ENCODE results near the gene PFKL. TPM values are rescaled to one million over a fixed set of nuclear protein-coding genes. Genes with fewer than 3 reads are reported as not detected.

Gene PFKL
- total and polyA plus RNA-seq, 2 experiments from 2014 or later: 40.3 to 106 TPM

DNA sequence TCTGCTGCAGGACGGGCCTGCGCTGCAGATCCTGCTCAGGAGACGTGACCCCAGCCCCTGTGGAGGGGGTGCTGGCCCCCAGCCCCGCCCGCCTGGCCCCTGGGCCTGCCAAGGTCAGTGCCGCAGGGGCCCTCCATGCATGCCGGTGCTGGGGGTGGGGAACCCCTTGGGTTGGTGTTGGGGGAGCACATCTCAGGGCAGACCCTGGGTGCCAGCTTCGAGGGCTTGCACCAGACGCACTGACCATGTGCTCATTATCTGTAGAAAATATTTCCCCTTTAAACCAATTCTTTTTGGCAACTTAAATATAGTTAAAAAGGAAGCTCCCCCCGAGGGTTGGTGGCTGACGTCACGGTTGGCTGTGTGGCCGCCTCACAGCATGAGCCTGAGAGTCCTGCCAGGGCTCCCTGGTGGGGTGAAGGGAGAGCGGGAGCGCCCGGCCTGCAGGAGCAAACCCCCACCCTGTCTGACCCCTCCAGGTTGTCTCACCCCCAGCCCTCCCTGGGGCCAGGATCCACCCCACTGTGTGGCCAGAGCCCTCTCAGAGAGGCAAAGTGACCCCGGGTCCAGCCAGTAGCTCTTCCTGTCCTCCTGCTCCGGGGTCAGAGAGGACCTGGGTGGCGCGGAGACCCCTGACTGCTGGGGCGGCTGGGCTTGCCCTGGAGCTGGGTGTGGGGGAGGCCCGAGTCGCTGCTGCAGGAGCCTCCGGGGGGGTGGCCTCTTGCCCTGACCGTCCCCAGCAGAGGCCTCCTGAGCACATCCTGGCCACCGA, 5.3 kb upstream of the PFKL start:
- H3K9me2 ChIP-seq (ENCODE audit: insufficient read depth): no peaks in the 10 kb centered on the region
- no peaks in the 10 kb centered on the region for H3K79me2 ChIP-seq (replicated peaks; ENCODE audit: insufficient read depth)
- Mint-ChIP-seq H3K27ac (no peak overlapping the region), H3K9me3 (no peaks in the 10 kb centered on the region), H3K4me3 (no peak overlapping the region), H3K27me3 (ENCODE audit: insufficient read depth, low read depth, poor library complexity) (peaks cover 9% of the 10 kb centered on the region), H3K36me3 (ENCODE audit: low read depth) (no peaks in the 10 kb centered on the region), H3K4me1 (0 out of 3 replicates have a peak, but pooled peaks cover 4% of the 10 kb centered on the region)
- no peak overlapping the region for H2AFZ ChIP-seq
- no peak overlapping the region for H3K4me2 ChIP-seq
- peaks cover 10% of the 10 kb centered on the region; the same call in 1 of the 2 replicates for H3K27me3 ChIP-seq (ENCODE audit: insufficient read depth)
- no peak overlapping the region for H3K4me3 ChIP-seq
- no peaks in the 10 kb centered on the region for H3K36me3 ChIP-seq (ENCODE audit: insufficient read depth)
- H4K20me1 ChIP-seq (replicated peaks; ENCODE audit: insufficient read depth): no peaks in the 10 kb centered on the region
- no peak overlapping the region for H3K27ac ChIP-seq (ENCODE audit: low read depth)
- H3K4me1 ChIP-seq (ENCODE audit: insufficient read depth): no peaks in the 10 kb centered on the region
- DNase-seq (ENCODE audit: low spot score): no peak
- TF ChIP-seq, protein P1, sequence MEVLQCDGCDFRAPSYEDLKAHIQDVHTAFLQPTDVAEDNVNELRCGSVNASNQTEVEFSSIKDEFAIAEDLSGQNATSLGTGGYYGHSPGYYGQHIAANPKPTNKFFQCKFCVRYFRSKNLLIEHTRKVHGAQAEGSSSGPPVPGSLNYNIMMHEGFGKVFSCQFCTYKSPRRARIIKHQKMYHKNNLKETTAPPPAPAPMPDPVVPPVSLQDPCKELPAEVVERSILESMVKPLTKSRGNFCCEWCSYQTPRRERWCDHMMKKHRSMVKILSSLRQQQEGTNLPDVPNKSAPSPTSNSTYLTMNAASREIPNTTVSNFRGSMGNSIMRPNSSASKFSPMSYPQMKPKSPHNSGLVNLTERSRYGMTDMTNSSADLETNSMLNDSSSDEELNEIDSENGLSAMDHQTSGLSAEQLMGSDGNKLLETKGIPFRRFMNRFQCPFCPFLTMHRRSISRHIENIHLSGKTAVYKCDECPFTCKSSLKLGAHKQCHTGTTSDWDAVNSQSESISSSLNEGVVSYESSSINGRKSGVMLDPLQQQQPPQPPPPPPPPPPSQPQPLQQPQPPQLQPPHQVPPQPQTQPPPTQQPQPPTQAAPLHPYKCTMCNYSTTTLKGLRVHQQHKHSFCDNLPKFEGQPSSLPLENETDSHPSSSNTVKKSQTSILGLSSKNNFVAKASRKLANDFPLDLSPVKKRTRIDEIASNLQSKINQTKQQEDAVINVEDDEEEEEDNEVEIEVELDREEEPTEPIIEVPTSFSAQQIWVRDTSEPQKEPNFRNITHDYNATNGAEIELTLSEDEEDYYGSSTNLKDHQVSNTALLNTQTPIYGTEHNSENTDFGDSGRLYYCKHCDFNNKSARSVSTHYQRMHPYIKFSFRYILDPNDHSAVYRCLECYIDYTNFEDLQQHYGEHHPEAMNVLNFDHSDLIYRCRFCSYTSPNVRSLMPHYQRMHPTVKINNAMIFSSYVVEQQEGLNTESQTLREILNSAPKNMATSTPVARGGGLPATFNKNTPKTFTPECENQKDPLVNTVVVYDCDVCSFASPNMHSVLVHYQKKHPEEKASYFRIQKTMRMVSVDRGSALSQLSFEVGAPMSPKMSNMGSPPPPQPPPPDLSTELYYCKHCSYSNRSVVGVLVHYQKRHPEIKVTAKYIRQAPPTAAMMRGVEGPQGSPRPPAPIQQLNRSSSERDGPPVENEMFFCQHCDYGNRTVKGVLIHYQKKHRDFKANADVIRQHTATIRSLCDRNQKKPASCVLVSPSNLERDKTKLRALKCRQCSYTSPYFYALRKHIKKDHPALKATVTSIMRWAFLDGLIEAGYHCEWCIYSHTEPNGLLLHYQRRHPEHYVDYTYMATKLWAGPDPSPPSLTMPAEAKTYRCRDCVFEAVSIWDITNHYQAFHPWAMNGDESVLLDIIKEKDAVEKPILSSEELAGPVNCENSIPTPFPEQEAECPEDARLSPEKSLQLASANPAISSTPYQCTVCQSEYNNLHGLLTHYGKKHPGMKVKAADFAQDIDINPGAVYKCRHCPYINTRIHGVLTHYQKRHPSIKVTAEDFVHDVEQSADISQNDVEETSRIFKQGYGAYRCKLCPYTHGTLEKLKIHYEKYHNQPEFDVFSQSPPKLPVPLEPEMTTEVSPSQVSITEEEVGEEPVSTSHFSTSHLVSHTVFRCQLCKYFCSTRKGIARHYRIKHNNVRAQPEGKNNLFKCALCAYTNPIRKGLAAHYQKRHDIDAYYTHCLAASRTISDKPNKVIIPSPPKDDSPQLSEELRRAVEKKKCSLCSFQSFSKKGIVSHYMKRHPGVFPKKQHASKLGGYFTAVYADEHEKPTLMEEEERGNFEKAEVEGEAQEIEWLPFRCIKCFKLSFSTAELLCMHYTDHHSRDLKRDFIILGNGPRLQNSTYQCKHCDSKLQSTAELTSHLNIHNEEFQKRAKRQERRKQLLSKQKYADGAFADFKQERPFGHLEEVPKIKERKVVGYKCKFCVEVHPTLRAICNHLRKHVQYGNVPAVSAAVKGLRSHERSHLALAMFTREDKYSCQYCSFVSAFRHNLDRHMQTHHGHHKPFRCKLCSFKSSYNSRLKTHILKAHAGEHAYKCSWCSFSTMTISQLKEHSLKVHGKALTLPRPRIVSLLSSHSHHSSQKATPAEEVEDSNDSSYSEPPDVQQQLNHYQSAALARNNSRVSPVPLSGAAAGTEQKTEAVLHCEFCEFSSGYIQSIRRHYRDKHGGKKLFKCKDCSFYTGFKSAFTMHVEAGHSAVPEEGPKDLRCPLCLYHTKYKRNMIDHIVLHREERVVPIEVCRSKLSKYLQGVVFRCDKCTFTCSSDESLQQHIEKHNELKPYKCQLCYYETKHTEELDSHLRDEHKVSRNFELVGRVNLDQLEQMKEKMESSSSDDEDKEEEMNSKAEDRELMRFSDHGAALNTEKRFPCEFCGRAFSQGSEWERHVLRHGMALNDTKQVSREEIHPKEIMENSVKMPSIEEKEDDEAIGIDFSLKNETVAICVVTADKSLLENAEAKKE (CRISPR knock-in tag; IDR thresholded peaks at IDR 0.05): no peak
- no peak for TF ChIP-seq ZNF331 (CRISPR knock-in tag; IDR thresholded peaks at IDR 0.05; ENCODE audit: low read depth)
- TF ChIP-seq JUNB (IDR thresholded peaks at IDR 0.05; ENCODE audit: unreplicated experiment): no peak
- TF ChIP-seq POLR2AphosphoS5 (IDR thresholded peaks at IDR 0.05; ENCODE audit: low read depth): no peak
- TF ChIP-seq CREB1 (CRISPR knock-in tag; IDR thresholded peaks at IDR 0.05; ENCODE audit: low read depth): no peak
- TF ChIP-seq, protein P2, sequence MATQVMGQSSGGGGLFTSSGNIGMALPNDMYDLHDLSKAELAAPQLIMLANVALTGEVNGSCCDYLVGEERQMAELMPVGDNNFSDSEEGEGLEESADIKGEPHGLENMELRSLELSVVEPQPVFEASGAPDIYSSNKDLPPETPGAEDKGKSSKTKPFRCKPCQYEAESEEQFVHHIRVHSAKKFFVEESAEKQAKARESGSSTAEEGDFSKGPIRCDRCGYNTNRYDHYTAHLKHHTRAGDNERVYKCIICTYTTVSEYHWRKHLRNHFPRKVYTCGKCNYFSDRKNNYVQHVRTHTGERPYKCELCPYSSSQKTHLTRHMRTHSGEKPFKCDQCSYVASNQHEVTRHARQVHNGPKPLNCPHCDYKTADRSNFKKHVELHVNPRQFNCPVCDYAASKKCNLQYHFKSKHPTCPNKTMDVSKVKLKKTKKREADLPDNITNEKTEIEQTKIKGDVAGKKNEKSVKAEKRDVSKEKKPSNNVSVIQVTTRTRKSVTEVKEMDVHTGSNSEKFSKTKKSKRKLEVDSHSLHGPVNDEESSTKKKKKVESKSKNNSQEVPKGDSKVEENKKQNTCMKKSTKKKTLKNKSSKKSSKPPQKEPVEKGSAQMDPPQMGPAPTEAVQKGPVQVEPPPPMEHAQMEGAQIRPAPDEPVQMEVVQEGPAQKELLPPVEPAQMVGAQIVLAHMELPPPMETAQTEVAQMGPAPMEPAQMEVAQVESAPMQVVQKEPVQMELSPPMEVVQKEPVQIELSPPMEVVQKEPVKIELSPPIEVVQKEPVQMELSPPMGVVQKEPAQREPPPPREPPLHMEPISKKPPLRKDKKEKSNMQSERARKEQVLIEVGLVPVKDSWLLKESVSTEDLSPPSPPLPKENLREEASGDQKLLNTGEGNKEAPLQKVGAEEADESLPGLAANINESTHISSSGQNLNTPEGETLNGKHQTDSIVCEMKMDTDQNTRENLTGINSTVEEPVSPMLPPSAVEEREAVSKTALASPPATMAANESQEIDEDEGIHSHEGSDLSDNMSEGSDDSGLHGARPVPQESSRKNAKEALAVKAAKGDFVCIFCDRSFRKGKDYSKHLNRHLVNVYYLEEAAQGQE (IDR thresholded peaks at IDR 0.05; ENCODE audit: unreplicated experiment): no peak
- TF ChIP-seq, protein P3, sequence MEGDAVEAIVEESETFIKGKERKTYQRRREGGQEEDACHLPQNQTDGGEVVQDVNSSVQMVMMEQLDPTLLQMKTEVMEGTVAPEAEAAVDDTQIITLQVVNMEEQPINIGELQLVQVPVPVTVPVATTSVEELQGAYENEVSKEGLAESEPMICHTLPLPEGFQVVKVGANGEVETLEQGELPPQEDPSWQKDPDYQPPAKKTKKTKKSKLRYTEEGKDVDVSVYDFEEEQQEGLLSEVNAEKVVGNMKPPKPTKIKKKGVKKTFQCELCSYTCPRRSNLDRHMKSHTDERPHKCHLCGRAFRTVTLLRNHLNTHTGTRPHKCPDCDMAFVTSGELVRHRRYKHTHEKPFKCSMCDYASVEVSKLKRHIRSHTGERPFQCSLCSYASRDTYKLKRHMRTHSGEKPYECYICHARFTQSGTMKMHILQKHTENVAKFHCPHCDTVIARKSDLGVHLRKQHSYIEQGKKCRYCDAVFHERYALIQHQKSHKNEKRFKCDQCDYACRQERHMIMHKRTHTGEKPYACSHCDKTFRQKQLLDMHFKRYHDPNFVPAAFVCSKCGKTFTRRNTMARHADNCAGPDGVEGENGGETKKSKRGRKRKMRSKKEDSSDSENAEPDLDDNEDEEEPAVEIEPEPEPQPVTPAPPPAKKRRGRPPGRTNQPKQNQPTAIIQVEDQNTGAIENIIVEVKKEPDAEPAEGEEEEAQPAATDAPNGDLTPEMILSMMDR (conservative IDR thresholded peaks at IDR 0.05; ENCODE audit: low read depth in 2 of 2): no peak
- no peak for TF ChIP-seq ZNF114 (CRISPR knock-in tag; IDR thresholded peaks at IDR 0.05)
- no peak for ATAC-seq
- H3F3A ChIP-seq (replicated peaks; ENCODE audit: low read depth): no peaks in the 10 kb centered on the region
